WTC11 (cell line): ENCODE results near the gene CLPTM1. TPM values are rescaled to one million over a fixed set of nuclear protein-coding genes. Genes with fewer than 3 reads are reported as not detected.
A peak's percentile ranks its signal among the peaks of the same experiment; 100 is the strongest.

Experiments used
- ATAC-seq: fragments of 200-7000 bp; cut with Tn5 transposase; 2 replicates; pipeline ENCODE4 v1.10.0; 2021; ENCODE audit warnings: mild to moderate bottlenecking, moderate library complexity
- CTCF ChIA-PET: fragments of 300-600 bp; sonication (Branson Sonifier 250); formaldehyde crosslinking; loops from one replicate; lab custom pipeline; 2021; ENCODE audit warnings: antibody characterized with exemption; lab: Charles Lee
- POLR2A ChIA-PET: fragments of 350-600 bp; sonication (Branson Sonifier 250); formaldehyde crosslinking; loops from one replicate; lab custom pipeline; 2021; ENCODE audit warnings: antibody characterized with exemption; lab: Charles Lee
- DNase-seq: peaks from one replicate; pipeline ENCODE4 v3.0.0; 2021; ENCODE audit warnings: low spot score
- H3K27ac Mint-ChIP-seq: 2 replicates; pipeline ENCODE4 v1.8.0; 2021; ENCODE audit warnings: mixed read lengths
- H3K27me3 Mint-ChIP-seq: 2 replicates; pipeline ENCODE4 v1.8.0; 2021; ENCODE audit warnings: low read depth, mild to moderate bottlenecking, moderate library complexity, mixed read lengths
- H3K36me3 Mint-ChIP-seq: 2 replicates; pipeline ENCODE4 v1.8.0; 2021; ENCODE audit warnings: mixed read lengths
- H3K4me1 Mint-ChIP-seq: 2 replicates; pipeline ENCODE4 v1.8.0; 2022; ENCODE audit warnings: mixed read lengths
- H3K4me3 Mint-ChIP-seq: 2 replicates; pipeline ENCODE4 v1.8.0; 2021; ENCODE audit warnings: mild to moderate bottlenecking, moderate library complexity, mixed read lengths
- H3K9me3 Mint-ChIP-seq: 2 replicates; pipeline ENCODE4 v1.8.0; 2021; ENCODE audit warnings: mixed read lengths
- CDX4 ChIP-seq: fragments of 250-450 bp; sonication (Bioruptor Pico); IDR thresholded peaks from 2 replicates; pipeline ENCODE4 v1.9.0; 2021; ENCODE audit warnings: moderate library complexity, mild to moderate bottlenecking, inconsistent platforms, borderline replicate concordance
- CREM ChIP-seq: sonication (generic); formaldehyde crosslinking; IDR thresholded peaks from 2 replicates; pipeline ENCODE4 v1.8.1; 2022; ENCODE audit warnings: mild to moderate bottlenecking, missing genetic modification reagents, moderate library complexity
- E2F4 ChIP-seq: sonication (generic); formaldehyde crosslinking; IDR thresholded peaks from 2 replicates; pipeline ENCODE4 v1.8.1; 2022; ENCODE audit warnings: low read depth, mild to moderate bottlenecking, moderate library complexity, missing genetic modification reagents, borderline replicate concordance
- ERG ChIP-seq: fragments of 250-450 bp; sonication (Bioruptor Pico); IDR thresholded peaks from 2 replicates; pipeline ENCODE4 v1.8.0; 2021; ENCODE audit warnings: mild to moderate bottlenecking
- GTF2I ChIP-seq: fragments of 250-450 bp; sonication (Bioruptor Pico); conservative IDR thresholded peaks from 2 replicates; pipeline ENCODE4 v1.4.0; 2021; ENCODE audit warnings: mild to moderate bottlenecking
- HMGXB4 ChIP-seq: sonication (generic); formaldehyde crosslinking; IDR thresholded peaks from 2 replicates; pipeline ENCODE4 v1.8.1; 2023; ENCODE audit warnings: mild to moderate bottlenecking, moderate library complexity, missing genetic modification reagents
- NFATC4 ChIP-seq: fragments of 250-450 bp; sonication (Bioruptor Pico); IDR thresholded peaks from 2 replicates; pipeline ENCODE4 v1.9.0; 2021; ENCODE audit warnings: mild to moderate bottlenecking
- PRDM15 ChIP-seq: sonication (generic); formaldehyde crosslinking; IDR thresholded peaks from 2 replicates; pipeline ENCODE4 v1.8.0; 2022; ENCODE audit warnings: missing genetic modification reagents
- TP53 ChIP-seq: sonication (generic); formaldehyde crosslinking; IDR thresholded peaks from 2 replicates; pipeline ENCODE4 v1.8.1; 2023; ENCODE audit warnings: mild to moderate bottlenecking, missing genetic modification reagents
- USF1 ChIP-seq: sonication (generic); formaldehyde crosslinking; IDR thresholded peaks from 2 replicates; pipeline ENCODE4 v1.8.0; 2022; ENCODE audit warnings: mild to moderate bottlenecking, missing genetic modification reagents
- ZMAT4 ChIP-seq: fragments of 250-450 bp; sonication (Bioruptor Pico); IDR thresholded peaks from 2 replicates; pipeline ENCODE4 v1.9.0; 2021; ENCODE audit warnings: mild to moderate bottlenecking
- ZNF263 ChIP-seq: sonication (generic); formaldehyde crosslinking; IDR thresholded peaks from 2 replicates; pipeline ENCODE4 v1.8.1; 2022; ENCODE audit warnings: low read depth, mild to moderate bottlenecking, moderate library complexity, missing genetic modification reagents
- ZNF416 ChIP-seq: fragments of 250-450 bp; sonication (Bioruptor Pico); IDR thresholded peaks from 2 replicates; pipeline ENCODE4 v1.9.0; 2021; ENCODE audit warnings: mild to moderate bottlenecking, inconsistent platforms
- ZNF423 ChIP-seq: fragments of 250-450 bp; sonication (Bioruptor Pico); IDR thresholded peaks from 2 replicates; pipeline ENCODE4 v2.1.2; 2022; ENCODE audit warnings: mild to moderate bottlenecking, moderate library complexity
- ZNF425 ChIP-seq: fragments of 250-450 bp; sonication (Bioruptor Pico); conservative IDR thresholded peaks from 2 replicates; pipeline ENCODE4 v1.9.0; 2021; ENCODE audit warnings: mild to moderate bottlenecking
- ZNF532 ChIP-seq: fragments of 250-450 bp; sonication (Bioruptor Pico); IDR thresholded peaks from 2 replicates; pipeline ENCODE4 v1.9.0; 2021; ENCODE audit warnings: mild to moderate bottlenecking, borderline replicate concordance
- ZSCAN18 ChIP-seq: fragments of 250-450 bp; sonication (Bioruptor Pico); IDR thresholded peaks from 2 replicates; pipeline ENCODE4 v2.1.2; 2022; ENCODE audit warnings: mild to moderate bottlenecking, moderate library complexity
- total RNA-seq: library from RNA; stranded (reverse); gene quantifications from 3 replicates; pipeline ENCODE4 v1.2.3, GENCODE V29; 2021

CLPTM1 gene
- total RNA-seq, 1 experiment from 2014 or later = 85.6 TPM

GRCh38 chr19:45001087-45001739 is 46.0 kb downstream of the CLPTM1 start, which contains the start of gene RELB:
Gene RELB, plus strand, starts transcription at chr19:45001464. Its CDS starts 116 bp downstream, at chr19:45001580.
- peak within 1 kb of the TSS; percentile 97 for H3K27ac Mint-ChIP-seq
- ChIA-PET CTCF (interaction anchor here (0.5 to 3.1 kb wide), 11 partner anchors 12 to 276 kb away, joined by 3 to 20 read pairs (median 5); partner anchors contain the start of genes APOE and CLASRP), POLR2A (interaction anchor here (0.6 to 1.4 kb wide), 9 partner anchors 12 to 110 kb away, joined by 3 to 8 read pairs (median 4); partner anchors contain the start of genes APOE, CLASRP, GEMIN7 and PPP1R37)
- peaks cover 9% of the 10 kb centered on the region for H3K27me3 Mint-ChIP-seq
- DNase-seq = peak; percentile 97
- H3K4me1 Mint-ChIP-seq = peaks cover 6% of the 10 kb centered on the region; the same call in 1 of the 2 replicates
- H3K9me3 Mint-ChIP-seq = peaks cover 4% of the 10 kb centered on the region
- ATAC-seq = peak; percentile 47
- peak within 1 kb of the TSS; percentile 88 for H3K4me3 Mint-ChIP-seq
- no peaks in the 10 kb centered on the region for H3K36me3 Mint-ChIP-seq
- TF ChIP-seq ZNF416 = no peak
- peak; percentile 36; the same call in 1 of the 2 replicates for TF ChIP-seq CREM (CRISPR knock-in tag)
- TF ChIP-seq PRDM15 (CRISPR knock-in tag) = no peak
- peak; percentile 96 for TF ChIP-seq GTF2I
- TF ChIP-seq CDX4 = no peak
- TF ChIP-seq ZNF425 (CRISPR knock-in tag) = no peak
- TF ChIP-seq ZMAT4 (CRISPR knock-in tag) = no peak
- no peak for TF ChIP-seq TP53 (CRISPR knock-in tag)
- TF ChIP-seq ZNF423 = no peak
- TF ChIP-seq ERG = no peak
- no peak for TF ChIP-seq NFATC4 (CRISPR knock-in tag)
- no peak for TF ChIP-seq E2F4 (CRISPR knock-in tag)
- no peak for TF ChIP-seq ZSCAN18
- TF ChIP-seq ZNF532 = no peak
- peak; percentile 96 for TF ChIP-seq USF1
- no peak for TF ChIP-seq ZNF263 (CRISPR knock-in tag)
- no peak for TF ChIP-seq HMGXB4
